Nephron progenitor cell (in vitro differentiated cells): Measurements from ENCODE around the gene MNX1.

ENCODE experiments used
- DNase-seq: peaks from one replicate; pipeline ENCODE4 v3.0.0; 2021
- H3K27ac Mint-ChIP-seq: 2 replicates; pipeline ENCODE4 v1.8.0; 2021; ENCODE audit warnings: mild to moderate bottlenecking, moderate library complexity, mixed read lengths
- H3K27me3 Mint-ChIP-seq: 2 replicates; pipeline ENCODE4 v1.8.0; 2021; ENCODE audit warnings: mild to moderate bottlenecking, low read depth, mixed read lengths; ENCODE audit not compliant: poor library complexity
- H3K36me3 Mint-ChIP-seq: 2 replicates; pipeline ENCODE4 v1.8.0; 2021; ENCODE audit warnings: low read depth, mixed read lengths
- H3K4me1 Mint-ChIP-seq: 2 replicates; pipeline ENCODE4 v1.8.0; 2021; ENCODE audit warnings: mixed read lengths
- H3K4me3 Mint-ChIP-seq: 2 replicates; pipeline ENCODE4 v1.8.0; 2021; ENCODE audit warnings: mild to moderate bottlenecking, moderate library complexity, mixed read lengths
- H3K9me3 Mint-ChIP-seq: 2 replicates; pipeline ENCODE4 v1.8.0; 2021; ENCODE audit warnings: mild to moderate bottlenecking, moderate library complexity, mixed read lengths
- TF ChIP-seq, protein P1 (sequence below): fragments of 200-600 bp; sonication (generic); IDR thresholded peaks from 2 replicates; pipeline ENCODE4 v1.5.0; 2021; ENCODE audit warnings: antibody characterized with exemption

MNX1 gene

GRCh38 chr7:156998988-156999957 lies 11.2 kb downstream of the MNX1 start:
- H3K36me3 Mint-ChIP-seq: no peaks in the 10 kb centered on the region
- H3K4me1 Mint-ChIP-seq: peaks cover 30% of the 10 kb centered on the region
- H3K4me3 Mint-ChIP-seq: peak overlapping the region; percentile 13
- no peak for DNase-seq
- H3K9me3 Mint-ChIP-seq: peaks cover 18% of the 10 kb centered on the region
- no peak overlapping the region for H3K27ac Mint-ChIP-seq
- TF ChIP-seq, protein P1, sequence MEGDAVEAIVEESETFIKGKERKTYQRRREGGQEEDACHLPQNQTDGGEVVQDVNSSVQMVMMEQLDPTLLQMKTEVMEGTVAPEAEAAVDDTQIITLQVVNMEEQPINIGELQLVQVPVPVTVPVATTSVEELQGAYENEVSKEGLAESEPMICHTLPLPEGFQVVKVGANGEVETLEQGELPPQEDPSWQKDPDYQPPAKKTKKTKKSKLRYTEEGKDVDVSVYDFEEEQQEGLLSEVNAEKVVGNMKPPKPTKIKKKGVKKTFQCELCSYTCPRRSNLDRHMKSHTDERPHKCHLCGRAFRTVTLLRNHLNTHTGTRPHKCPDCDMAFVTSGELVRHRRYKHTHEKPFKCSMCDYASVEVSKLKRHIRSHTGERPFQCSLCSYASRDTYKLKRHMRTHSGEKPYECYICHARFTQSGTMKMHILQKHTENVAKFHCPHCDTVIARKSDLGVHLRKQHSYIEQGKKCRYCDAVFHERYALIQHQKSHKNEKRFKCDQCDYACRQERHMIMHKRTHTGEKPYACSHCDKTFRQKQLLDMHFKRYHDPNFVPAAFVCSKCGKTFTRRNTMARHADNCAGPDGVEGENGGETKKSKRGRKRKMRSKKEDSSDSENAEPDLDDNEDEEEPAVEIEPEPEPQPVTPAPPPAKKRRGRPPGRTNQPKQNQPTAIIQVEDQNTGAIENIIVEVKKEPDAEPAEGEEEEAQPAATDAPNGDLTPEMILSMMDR: no peak
- peaks cover 97% of the 10 kb centered on the region for H3K27me3 Mint-ChIP-seq

GRCh38 chr7:156994417-156994816 lies 16.0 kb downstream of the MNX1 start:
- H3K4me3 Mint-ChIP-seq: no peak overlapping the region
- peaks cover 13% of the 10 kb centered on the region for H3K9me3 Mint-ChIP-seq
- TF ChIP-seq, protein P1: no peak
- H3K27ac Mint-ChIP-seq: no peak overlapping the region
- H3K4me1 Mint-ChIP-seq: peaks cover 15% of the 10 kb centered on the region
- peaks cover 80% of the 10 kb centered on the region for H3K27me3 Mint-ChIP-seq
- DNase-seq: no peak
- no peaks in the 10 kb centered on the region for H3K36me3 Mint-ChIP-seq

GRCh38 chr7:156993925-156994235 lies 16.6 kb downstream of the MNX1 start:
- Mint-ChIP-seq H3K27me3 (peaks cover 75% of the 10 kb centered on the region), H3K9me3 (peaks cover 13% of the 10 kb centered on the region), H3K36me3 (no peaks in the 10 kb centered on the region), H3K4me3 (no peak overlapping the region), H3K4me1 (peaks cover 21% of the 10 kb centered on the region), H3K27ac (no peak overlapping the region)
- TF ChIP-seq, protein P1: no peak
- no peak for DNase-seq

GRCh38 chr7:156993021-156993924 lies 17.2 kb downstream of the MNX1 start:
- no peak overlapping the region for H3K27ac Mint-ChIP-seq

DNA sequence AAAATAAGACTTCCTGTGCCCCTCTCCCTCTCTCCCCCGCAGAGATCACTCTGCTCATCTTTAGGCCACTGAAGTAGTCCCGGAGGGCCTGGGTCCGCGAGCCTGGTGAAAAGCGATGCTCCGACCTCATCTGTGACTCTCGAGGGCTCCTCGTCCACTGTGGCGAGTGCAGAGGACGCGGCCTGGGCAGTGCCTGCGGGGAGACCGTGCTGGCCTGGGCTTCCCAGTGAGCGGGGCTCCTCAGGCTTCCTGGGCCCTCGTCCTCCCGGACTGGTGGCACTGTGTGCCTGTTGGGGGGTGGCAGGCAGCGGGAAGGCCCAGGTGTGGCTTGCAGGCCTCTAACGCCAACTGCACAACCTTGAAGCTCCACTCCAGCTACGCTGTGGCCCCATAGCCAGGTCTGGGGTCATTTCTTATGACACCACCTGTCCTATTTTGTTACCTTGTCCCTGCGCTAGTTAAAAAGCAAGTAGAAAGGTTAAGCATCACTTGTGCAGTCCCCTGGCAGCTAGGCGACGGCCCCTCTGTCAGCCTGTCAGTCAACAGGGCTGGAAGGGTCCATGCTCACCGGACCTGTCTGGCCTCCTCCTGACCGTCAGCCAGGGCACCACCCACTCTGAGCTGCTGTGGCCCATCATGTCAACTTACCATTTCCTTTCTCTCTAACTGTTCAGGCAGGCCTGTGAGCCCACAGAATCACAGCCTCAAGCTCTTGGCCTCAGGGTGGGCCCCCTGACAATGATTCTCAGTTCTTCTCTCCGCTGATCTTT lies 20.5 kb downstream of the MNX1 start:
- no peak for DNase-seq
- peaks cover 52% of the 10 kb centered on the region for H3K27me3 Mint-ChIP-seq
- H3K27ac Mint-ChIP-seq: no peak overlapping the region
- peaks cover 29% of the 10 kb centered on the region for H3K4me1 Mint-ChIP-seq
- no peaks in the 10 kb centered on the region for H3K36me3 Mint-ChIP-seq
- TF ChIP-seq, protein P1: no peak
- H3K4me3 Mint-ChIP-seq: no peak overlapping the region
- no peaks in the 10 kb centered on the region for H3K9me3 Mint-ChIP-seq

More at GRCh38 chr7:156993021-156993924, 17.2 kb downstream of the MNX1 start:
- Mint-ChIP-seq H3K9me3 (peaks cover 13% of the 10 kb centered on the region), H3K36me3 (no peaks in the 10 kb centered on the region), H3K4me1 (peaks cover 27% of the 10 kb centered on the region), H3K4me3 (no peak overlapping the region), H3K27me3 (peaks cover 73% of the 10 kb centered on the region)
- no peak for DNase-seq
- TF ChIP-seq, protein P1: no peak
